Caco-2 (cell line): ENCODE measurements around the gene HACL1. TPM values are rescaled to one million over a fixed set of nuclear protein-coding genes. Genes with fewer than 3 reads are reported as not detected.

Experiments used
- BruUV-seq: library from RNA; stranded (reverse); fragments of 400-500 nt; replicated peaks from 2 replicates; lab custom pipeline; 2021; lab: Mats Ljungman, UMichigan
- CTCF ChIA-PET: fragments of 300-600 bp; sonication (Branson Sonifier 250); formaldehyde crosslinking; loops from one replicate; lab custom pipeline; 2022; ENCODE audit warnings: antibody characterized with exemption; lab: Charles Lee
- POLR2A ChIA-PET: fragments of 300-600 bp; sonication (Branson Sonifier 250); formaldehyde crosslinking; loops from one replicate; lab custom pipeline; 2022; ENCODE audit warnings: antibody characterized with exemption; lab: Charles Lee
- DNase-seq, 2 experiments: peaks; one replicate each; pipeline versions ENCODE4 v3.0.0 to v3.0.0-alpha.2; 2020 to 2022
- H3K27me3 ChIP-seq: replicated peaks from 2 replicates; pipeline ENCODE4 v1.6.0; 2011; ENCODE audit warnings: low read length; ENCODE audit not compliant: control insufficient read depth, insufficient read depth
- H3K36me3 ChIP-seq: 2 replicates; pipeline ENCODE4 v1.5.1; 2011; ENCODE audit warnings: low read length; ENCODE audit not compliant: control insufficient read depth, insufficient read depth
- H3K4me1 ChIP-seq: fragments of 250-450 bp; sonication (Bioruptor Pico); 2 replicates; pipeline ENCODE4 v1.5.1; 2020; ENCODE audit warnings: mild to moderate bottlenecking
- H3K4me3 ChIP-seq: 2 replicates; pipeline ENCODE4 v1.5.1; 2011; ENCODE audit warnings: low read depth, mild to moderate bottlenecking, control low read depth, low read length
- H3K9me3 ChIP-seq: fragments of 250-450 bp; sonication (Bioruptor Pico); 2 replicates; pipeline ENCODE4 v1.5.1; 2020; ENCODE audit warnings: mild to moderate bottlenecking, moderate library complexity
- H3K27ac Mint-ChIP-seq: one replicate; pipeline ENCODE4 v1.8.0; 2022; ENCODE audit warnings: mixed read lengths; ENCODE audit not compliant: unreplicated experiment
- H3K27me3 Mint-ChIP-seq: one replicate; pipeline ENCODE4 v1.8.0; 2022; ENCODE audit warnings: mixed read lengths; ENCODE audit not compliant: insufficient read depth, unreplicated experiment
- H3K36me3 Mint-ChIP-seq: one replicate; pipeline ENCODE4 v1.8.0; 2022; ENCODE audit warnings: mild to moderate bottlenecking, mixed read lengths; ENCODE audit not compliant: insufficient read depth, unreplicated experiment
- H3K4me1 Mint-ChIP-seq: one replicate; pipeline ENCODE4 v1.8.0; 2022; ENCODE audit warnings: low read depth, mixed read lengths; ENCODE audit not compliant: unreplicated experiment
- H3K4me3 Mint-ChIP-seq: one replicate; pipeline ENCODE4 v1.8.0; 2022; ENCODE audit warnings: mild to moderate bottlenecking, moderate library complexity, mixed read lengths; ENCODE audit not compliant: unreplicated experiment
- H3K9me3 Mint-ChIP-seq: one replicate; pipeline ENCODE4 v1.8.0; 2022; ENCODE audit warnings: mixed read lengths; ENCODE audit not compliant: unreplicated experiment
- CTCF ChIP-seq, 2 experiments: fragments of 200-600 bp in 1 of 2; IDR thresholded peaks; 1 replicate in 1 of 2; 2 replicates in 1 of 2; pipeline versions ENCODE4 v1.5.1 to v1.8.0; 2011 to 2022; ENCODE audit warnings: antibody characterized with exemption in 1 of 2, control low read depth in 1 of 2, inconsistent platforms in 1 of 2, low read depth in 1 of 2, low read length in 1 of 2, mild to moderate bottlenecking in 1 of 2, moderate library complexity in 1 of 2; ENCODE audit not compliant: insufficient read depth in 1 of 2, severe bottlenecking in 1 of 2, unreplicated experiment in 1 of 2
- intact Hi-C: fragments of 100-400 bp; cut with micrococcal nuclease; formaldehyde crosslinking; loops from one replicate; pipeline ENCODE4 v1.10.0; 2022; ENCODE audit not compliant: unreplicated experiment
- total RNA-seq: library from RNA; stranded (reverse); gene quantifications from 2 replicates; pipeline ENCODE4 v1.2.3, GENCODE V29; 2022

HACL1 gene
- total RNA-seq, 1 experiment from 2014 or later = 48.1 TPM

DNA sequence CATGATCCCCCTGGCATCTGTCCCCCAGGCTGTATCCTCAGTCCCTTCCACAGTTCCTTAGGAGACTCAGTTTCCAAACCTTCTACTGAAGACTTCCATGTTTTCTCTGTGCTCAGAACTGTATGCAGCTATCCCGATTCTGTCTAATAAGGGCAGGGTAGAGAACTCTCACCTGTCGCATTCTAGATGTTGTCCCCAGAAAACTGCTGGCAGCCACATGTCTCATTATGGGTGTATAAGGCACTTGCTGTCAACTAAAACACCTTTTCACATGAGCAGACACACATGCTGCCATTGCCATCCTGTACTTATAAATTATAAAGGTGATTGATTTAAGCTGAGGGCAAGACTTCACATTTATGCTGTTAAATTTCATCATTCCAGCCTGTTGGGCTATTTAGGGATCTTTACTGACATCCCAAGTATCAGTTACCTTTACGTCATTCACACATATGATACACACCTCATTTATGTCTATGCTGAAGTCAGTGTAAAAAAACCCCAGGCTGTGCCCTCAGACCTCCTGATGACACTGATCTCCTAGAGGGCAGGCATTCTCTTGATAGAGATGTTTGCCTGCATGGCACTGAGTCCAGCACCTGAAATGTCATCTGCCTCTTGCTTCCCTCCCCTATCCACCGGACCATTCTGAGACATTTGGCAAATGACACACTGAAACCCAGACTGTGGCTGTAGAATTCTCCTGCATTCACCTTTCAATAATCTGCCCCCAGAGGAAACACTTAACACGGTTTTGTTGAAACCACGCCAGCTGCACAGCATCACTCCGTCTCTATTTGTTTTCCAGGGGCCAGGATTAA, 36.0 kb upstream of the HACL1 start:
- H3K4me1 ChIP-seq = no peaks in the 10 kb centered on the region
- Mint-ChIP-seq H3K27me3 (no peaks in the 10 kb centered on the region), H3K4me3 (no peak overlapping the region), H3K4me1 (no peaks in the 10 kb centered on the region), H3K27ac (no peak overlapping the region), H3K9me3 (no peaks in the 10 kb centered on the region), H3K36me3 (peaks cover 6% of the 10 kb centered on the region)
- no TSS peak for BruUV-seq
- CTCF ChIA-PET = no interaction called here
- H3K27me3 ChIP-seq = no peaks in the 10 kb centered on the region
- H3K36me3 ChIP-seq = no peaks in the 10 kb centered on the region
- no peaks in the 10 kb centered on the region for H3K9me3 ChIP-seq
- no peak for TF ChIP-seq CTCF (IDR thresholded peaks at IDR 0.05; ENCODE audit: insufficient read depth in 1 of 2, low read depth in 1 of 2, low read length in 1 of 2, severe bottlenecking in 1 of 2, unreplicated experiment in 1 of 2)
- intact Hi-C loops = no loop called here
- DNase-seq = no peak
- POLR2A ChIA-PET = no interaction called here
- H3K4me3 ChIP-seq = no peak overlapping the region

GRCh38 chr3:15636028-15636709, 34.8 kb upstream of the HACL1 start:
- H3K4me3 Mint-ChIP-seq = no peak overlapping the region
- TF ChIP-seq CTCF (IDR thresholded peaks at IDR 0.05; ENCODE audit: insufficient read depth in 1 of 2, low read depth in 1 of 2, low read length in 1 of 2, severe bottlenecking in 1 of 2, unreplicated experiment in 1 of 2) = no peak
- H3K4me1 Mint-ChIP-seq = no peaks in the 10 kb centered on the region
- no peaks in the 10 kb centered on the region for H3K27me3 ChIP-seq
- CTCF ChIA-PET = no interaction called here
- H3K36me3 ChIP-seq = no peaks in the 10 kb centered on the region
- no peaks in the 10 kb centered on the region for H3K9me3 ChIP-seq
- BruUV-seq = no TSS peak
- no peak overlapping the region for H3K27ac Mint-ChIP-seq
- no peak overlapping the region for H3K4me3 ChIP-seq
- DNase-seq = no peak
- H3K9me3 Mint-ChIP-seq = no peaks in the 10 kb centered on the region
- POLR2A ChIA-PET = no interaction called here
- no peaks in the 10 kb centered on the region for H3K4me1 ChIP-seq
- intact Hi-C loops = no loop called here
- H3K27me3 Mint-ChIP-seq = no peaks in the 10 kb centered on the region
- H3K36me3 Mint-ChIP-seq = no peaks in the 10 kb centered on the region

- no peaks in the 10 kb centered on the region for H3K36me3 Mint-ChIP-seq
- H3K27me3 Mint-ChIP-seq = no peaks in the 10 kb centered on the region
- no TSS peak for BruUV-seq
- POLR2A ChIA-PET = no interaction called here
- CTCF ChIA-PET = no interaction called here
- no peak overlapping the region for H3K27ac Mint-ChIP-seq
- no peak for TF ChIP-seq CTCF (IDR thresholded peaks at IDR 0.05; ENCODE audit: insufficient read depth in 1 of 2, low read depth in 1 of 2, low read length in 1 of 2, severe bottlenecking in 1 of 2, unreplicated experiment in 1 of 2)
- H3K9me3 ChIP-seq = no peaks in the 10 kb centered on the region
- no peaks in the 10 kb centered on the region for H3K4me1 Mint-ChIP-seq
- no peaks in the 10 kb centered on the region for H3K27me3 ChIP-seq
- H3K4me3 ChIP-seq = no peak overlapping the region
- no peaks in the 10 kb centered on the region for H3K4me1 ChIP-seq
- intact Hi-C loops = no loop called here
- no peak overlapping the region for H3K4me3 Mint-ChIP-seq
- no peaks in the 10 kb centered on the region for H3K9me3 Mint-ChIP-seq
- H3K36me3 ChIP-seq = no peaks in the 10 kb centered on the region
- no peak for DNase-seq
These were observed 33.8 kb upstream of the HACL1 start for GRCh38 chr3:15635121-15635661.
